WI38 (cell line): ENCODE measurements around the gene GDAP2.

ENCODE experiments used
- H3K4me3 ChIP-seq: 2 replicates; pipeline ENCODE4 v1.5.1; 2011; ENCODE audit warnings: low read depth, mild to moderate bottlenecking, control low read depth, low read length
- CTCF ChIP-seq: IDR thresholded peaks from 2 replicates; pipeline ENCODE4 v1.5.1; 2012; ENCODE audit warnings: low read depth, mild to moderate bottlenecking, control low read depth, low read length

Gene GDAP2

DNA sequence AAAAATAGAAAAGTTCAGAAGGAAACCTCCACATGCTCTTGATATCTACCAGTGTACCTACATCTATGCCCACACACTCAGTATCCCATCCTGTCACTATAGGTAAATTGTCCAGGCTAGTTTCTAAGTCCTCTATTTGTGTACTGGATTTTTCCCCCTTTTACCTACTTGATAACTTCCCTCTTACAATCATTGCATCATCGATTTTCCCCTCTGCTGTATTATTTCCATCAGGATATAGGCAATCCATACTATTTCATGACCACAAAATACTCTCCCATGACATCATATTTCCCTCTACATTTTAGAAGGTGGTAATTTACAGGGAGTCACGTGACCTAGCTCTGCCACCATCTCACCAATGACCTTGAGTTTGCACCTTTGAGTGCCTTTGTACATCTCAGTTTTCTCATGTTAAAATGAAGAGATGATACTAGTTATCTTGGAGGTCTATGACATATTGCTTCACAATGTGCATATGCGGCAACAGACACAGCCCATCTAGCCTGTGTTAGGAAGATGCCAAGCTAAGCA is 88.2 kb downstream of the GDAP2 start:
- no peak for TF ChIP-seq CTCF

DNA sequence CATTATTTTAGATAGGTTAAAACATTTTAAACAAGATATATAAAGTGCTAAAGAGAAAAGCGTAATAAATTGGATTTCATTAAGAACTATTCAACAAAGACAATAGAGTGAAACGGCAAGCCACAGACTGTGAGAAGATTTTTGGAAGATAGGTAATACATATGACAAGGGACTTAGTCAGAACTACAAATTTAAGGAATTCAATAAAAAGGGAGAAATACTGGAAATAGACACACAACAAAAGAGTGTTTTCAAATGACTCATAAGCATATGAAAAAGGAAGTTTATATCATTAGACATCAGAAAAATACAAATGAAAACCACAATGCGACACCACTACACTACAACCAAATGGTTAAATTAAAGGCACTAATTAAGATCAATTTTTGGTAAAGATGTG is 90.5 kb downstream of the GDAP2 start:
- no peak overlapping the region for H3K4me3 ChIP-seq
- no peak for TF ChIP-seq CTCF

More for the DNA sequence above, 88.2 kb downstream of the GDAP2 start:
- no peak overlapping the region for H3K4me3 ChIP-seq

DNA sequence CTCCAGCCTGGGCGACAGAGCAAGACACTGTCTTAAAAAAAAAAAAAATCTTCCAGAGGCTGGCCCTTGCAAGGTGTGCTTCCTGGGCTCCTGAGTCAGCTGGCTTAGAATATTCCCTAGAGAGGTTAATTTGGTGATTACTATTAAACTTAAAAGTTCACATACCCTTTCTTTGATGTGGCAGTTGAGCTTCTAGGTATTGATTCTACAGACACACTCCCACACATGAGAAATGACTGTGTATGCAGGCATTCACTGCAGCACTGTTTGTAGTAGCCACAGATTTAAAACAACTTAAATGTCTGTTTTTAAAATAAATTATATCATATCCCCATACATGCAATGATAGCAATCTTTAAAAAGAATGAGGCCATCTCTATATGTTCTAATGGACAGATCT is 93.4 kb downstream of the GDAP2 start:
- no peak overlapping the region for H3K4me3 ChIP-seq
- TF ChIP-seq CTCF = no peak

GRCh38 chr1:117834416-117834815 is 95.0 kb downstream of the GDAP2 start:
- no peak overlapping the region for H3K4me3 ChIP-seq
- TF ChIP-seq CTCF = no peak

GRCh38 chr1:117832453-117832852 is 97.0 kb downstream of the GDAP2 start:
- TF ChIP-seq CTCF = no peak

GRCh38 chr1:117830222-117830621 is 99.2 kb downstream of the GDAP2 start:
- no peak overlapping the region for H3K4me3 ChIP-seq
- no peak for TF ChIP-seq CTCF

More at GRCh38 chr1:117832453-117832852, 97.0 kb downstream of the GDAP2 start:
- no peak overlapping the region for H3K4me3 ChIP-seq

DNA sequence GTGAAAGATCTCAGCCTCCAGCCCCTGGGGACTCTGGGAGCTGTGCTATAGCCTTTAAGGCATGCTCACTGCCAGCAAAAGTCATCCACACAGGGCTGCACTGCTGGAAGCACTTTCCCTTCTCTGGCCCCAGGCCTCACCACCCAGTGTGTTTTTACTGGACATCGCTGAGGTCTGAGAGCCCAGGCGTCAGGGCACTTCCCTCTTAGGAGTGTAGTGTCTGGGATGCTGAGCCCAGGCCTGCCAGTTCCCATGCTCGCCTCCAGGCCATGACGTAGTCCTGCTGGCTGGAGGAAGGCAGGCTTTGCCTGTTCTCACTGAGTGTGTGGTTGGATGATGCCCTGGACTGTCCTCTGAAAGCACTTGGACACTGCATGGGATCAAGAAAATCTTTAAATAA is 101.2 kb downstream of the GDAP2 start:
- TF ChIP-seq CTCF = no peak
- no peak overlapping the region for H3K4me3 ChIP-seq
